ENCODE measurements around the gene EGLN1.

GRCh38 chr1:231319080-231319479 lies 103.0 kb downstream of the EGLN1 start:
- no peak for TF ChIP-seq CTCF (IDR thresholded peaks at IDR 0.05)
- TF ChIP-seq REST (IDR thresholded peaks at IDR 0.05; ENCODE audit: insufficient read depth in 1 of 2, low read depth in 2 of 2, low read length in 1 of 2): no peak
- TF ChIP-seq POLR2AphosphoS5 (IDR thresholded peaks at IDR 0.05; ENCODE audit: low read depth, low read length): no peak
- no peak for TF ChIP-seq SIN3A (IDR thresholded peaks at IDR 0.05; ENCODE audit: borderline replicate concordance, insufficient read depth, low read depth, low read length)
- no peak for TF ChIP-seq TCF7L2 (IDR thresholded peaks at IDR 0.05; ENCODE audit: low read depth, low read length)
